DMS53 treated with DMSO at 0.1 percent for 48 hours (cell line): ENCODE data around the gene CEND1.

ENCODE experiments used
- DNase-seq: peaks from one replicate; lab custom pipeline; 2025; ENCODE audit not compliant: unreplicated experiment; lab: John Stamatoyannopoulos, UW

The CEND1 gene

DNA sequence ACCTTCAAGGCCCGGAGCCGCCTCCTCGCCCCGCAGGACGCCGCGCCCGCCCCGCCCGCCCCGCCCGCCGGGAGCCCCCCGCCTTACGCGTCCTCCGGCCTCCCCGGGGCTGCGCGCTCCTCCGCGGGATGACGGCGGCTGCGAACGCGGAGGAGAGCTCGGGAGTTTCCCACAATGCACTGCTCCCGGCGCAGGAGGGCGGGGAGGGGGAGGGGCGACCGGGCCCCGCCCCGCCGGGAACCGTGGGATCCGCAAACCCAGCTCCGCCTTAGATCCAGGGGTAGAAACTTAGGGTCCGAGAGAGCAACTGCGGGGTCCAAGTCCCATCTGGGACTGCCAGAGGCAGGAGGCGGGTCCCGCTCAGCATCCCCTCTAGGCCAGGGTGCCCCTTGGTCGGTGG, at the start of gene CEND1:
Gene CEND1, minus strand, starts transcription at position 148 of the 400 bp plus-strand sequence. CDS start 1,514 bp downstream, outside the sequence.
- DNase-seq, result no peak

DNA sequence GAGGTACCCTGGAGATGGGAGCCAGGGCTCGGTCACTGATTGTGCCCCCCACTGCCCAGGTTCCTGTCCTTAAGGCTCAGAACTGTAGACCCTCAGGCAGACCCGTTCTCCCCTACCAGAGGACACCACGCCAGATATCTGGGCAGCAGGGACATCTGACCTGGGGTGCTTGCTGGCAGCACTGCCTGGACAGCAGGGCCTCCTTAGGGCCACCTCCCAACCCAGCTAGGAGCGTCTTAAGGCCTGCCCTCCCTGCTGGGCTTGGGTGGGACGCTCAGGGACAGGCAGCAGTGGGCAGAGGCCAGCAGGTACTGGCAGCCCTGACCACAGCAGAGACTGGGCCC, 49.4 kb upstream of the CEND1 start:
- no peak for DNase-seq

DNA sequence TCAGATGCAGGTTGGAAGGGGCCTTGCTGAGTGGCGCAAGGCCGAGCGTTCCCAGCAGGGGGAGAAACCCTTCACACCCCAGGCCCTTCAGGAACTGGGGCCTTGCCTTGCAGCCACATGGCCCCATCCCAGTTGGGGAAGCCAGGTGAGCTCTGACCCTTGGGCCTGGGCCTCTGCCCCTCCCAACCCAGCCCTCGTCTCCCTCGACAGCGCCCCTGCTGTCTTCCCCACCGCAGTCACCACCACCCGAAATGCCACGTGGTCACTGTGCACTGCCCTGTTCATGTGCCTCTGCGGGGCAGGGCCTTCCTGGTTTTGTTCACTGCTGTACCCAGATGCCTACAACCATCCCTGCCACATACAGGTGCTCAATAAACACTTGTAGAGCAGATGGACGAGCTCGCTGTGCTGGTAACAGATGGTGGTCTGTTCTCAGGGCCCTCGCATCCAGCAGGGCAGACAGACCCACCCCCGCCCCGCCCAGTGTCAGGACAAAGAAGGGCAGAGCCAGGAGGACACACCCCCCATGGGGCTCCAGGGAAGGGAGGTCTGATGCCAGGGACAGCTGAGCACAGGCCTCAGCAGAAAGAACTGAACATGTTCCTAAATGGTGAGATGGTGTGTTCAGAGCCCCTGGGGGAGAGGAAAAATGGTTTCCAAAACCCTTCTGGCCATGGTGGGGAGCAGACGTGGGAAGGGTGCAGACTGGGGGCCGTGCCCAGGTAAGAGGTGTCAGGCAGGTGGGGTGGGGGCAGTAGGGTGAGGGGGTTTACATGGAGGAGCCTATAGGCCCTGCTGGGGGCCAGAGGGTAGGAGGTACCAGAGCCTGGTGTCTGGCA, 48.8 kb upstream of the CEND1 start:
- DNase-seq, result no peak

DNA sequence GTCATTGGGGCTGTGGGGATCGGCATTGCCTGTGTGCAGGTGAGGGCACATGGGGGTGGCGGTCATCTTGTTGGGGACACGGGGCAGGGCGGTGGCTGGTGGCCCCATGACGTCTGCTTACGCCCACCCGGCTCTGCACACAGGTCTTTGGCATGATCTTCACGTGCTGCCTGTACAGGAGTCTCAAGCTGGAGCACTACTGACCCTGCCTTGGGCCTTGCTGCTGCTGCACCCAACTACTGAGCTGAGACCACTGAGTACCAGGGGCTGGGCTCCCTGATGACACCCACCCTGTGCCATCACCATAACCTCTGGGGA, 48.1 kb upstream of the CEND1 start:
- no peak for DNase-seq

DNA sequence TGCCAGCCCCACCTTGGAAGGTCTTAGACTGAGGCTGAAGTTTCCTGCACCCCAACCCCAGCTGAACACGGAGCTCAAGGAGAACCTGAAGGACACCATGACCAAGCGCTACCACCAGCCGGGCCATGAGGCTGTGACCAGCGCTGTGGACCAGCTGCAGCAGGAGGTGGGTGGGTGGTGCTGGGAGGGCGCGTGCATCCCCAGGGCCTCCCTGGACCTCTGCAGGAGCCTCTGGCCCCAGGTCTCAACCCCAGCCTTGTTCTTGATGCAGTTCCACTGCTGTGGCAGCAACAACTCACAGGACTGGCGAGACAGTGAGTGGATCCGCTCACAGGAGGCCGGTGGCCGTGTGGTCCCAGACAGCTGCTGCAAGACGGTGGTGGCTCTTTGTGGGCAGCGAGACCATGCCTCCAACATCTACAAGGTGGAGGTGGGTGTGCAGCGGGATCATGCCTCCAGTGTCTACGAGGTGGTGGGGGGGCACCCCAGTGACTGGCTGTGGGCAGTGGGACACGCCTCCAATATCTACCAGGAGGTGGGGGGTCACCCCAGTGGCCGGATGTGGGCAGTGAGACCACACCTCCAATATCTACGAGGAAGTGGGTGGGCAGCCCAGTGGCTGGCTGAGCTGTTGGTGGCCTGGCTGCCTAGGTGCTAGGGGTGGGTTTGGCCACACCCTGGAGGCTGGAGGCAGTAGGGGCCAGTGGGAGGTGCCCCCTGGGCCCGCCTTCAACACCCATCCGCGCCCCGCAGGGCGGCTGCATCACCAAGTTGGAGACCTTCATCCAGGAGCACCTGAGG, 47.5 kb upstream of the CEND1 start:
- DNase-seq, result no peak

DNA sequence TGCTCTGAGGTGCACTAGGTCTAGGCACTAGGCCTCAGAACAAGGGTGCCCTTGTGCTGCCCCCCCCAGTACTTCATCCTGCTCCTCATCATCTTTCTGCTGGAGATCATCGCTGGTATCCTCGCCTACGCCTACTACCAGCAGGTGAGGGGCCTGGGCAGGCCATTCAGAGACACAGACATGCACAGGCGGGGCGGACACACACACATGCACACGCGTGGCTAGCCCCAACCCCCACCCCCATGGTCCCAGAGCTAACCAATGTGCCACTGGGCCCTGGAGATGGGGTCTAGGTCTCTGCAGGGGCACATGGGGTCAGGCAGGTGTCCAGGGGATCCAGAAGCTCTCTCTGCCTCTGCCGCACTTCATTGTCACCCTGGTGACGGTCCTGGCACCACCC, 46.8 kb upstream of the CEND1 start:
- DNase-seq, result no peak

DNA sequence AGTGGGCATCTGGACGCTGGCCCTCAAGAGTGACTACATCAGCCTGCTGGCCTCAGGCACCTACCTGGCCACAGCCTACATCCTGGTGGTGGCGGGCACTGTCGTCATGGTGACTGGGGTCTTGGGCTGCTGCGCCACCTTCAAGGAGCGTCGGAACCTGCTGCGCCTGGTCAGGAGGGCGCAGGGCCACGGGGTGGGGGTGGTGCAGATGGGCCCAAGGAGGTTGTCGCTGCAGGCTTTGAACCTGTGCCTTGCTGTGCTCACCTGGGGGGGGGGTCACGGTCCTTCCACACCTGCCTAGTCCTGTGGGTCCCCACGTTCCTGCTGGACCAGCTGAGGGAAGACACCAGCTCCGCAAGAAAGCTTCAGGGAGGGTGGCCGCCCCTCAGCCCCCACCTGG, 46.4 kb upstream of the CEND1 start:
- no peak for DNase-seq

DNA sequence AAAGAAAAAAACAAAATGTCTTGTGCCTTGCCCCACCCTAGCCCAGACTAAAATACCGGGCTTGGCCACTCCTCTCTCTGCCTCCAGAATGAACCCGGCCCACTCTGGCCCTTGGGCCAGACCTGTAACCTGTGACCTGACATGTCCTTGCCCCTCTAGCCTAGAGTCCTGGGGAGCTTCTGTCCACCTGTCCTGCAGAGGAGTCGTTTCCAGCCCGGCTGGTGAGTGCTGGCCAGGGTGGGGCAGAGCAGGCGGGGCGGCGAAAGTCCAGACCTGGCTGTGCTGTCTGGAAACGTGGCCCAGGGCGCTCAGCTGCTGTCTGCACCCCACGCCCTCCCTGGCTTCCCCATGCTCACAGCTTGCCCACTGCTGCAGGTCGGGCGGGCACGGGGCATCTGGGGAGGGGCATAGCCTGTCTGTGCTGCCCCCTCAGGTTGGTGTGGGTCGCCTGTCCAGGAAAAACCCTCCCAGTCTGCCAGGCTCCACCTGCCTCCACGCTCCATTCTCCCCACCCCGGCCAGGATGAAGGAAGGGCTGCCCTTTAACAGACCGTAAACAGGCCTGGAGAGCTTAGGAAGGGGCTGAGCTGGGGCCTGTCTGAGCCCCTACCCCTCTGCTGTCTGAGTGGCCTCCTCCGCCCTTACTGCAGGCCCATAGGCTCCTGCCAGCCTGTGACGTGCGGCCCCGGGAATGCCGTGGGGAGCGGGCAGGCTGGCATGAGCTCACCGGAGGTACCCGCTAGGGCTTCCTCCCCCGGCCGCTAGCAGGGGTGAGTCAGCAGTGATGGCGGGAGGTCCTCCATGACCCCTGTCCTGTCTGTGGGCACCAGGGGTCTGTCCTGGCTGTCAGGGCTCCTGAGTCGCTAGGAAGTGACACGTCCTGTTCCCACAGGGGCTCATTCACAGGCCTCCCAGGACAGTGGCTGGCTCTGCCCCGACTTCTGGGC, 44.8 kb upstream of the CEND1 start:
- DNase-seq, result no peak

DNA sequence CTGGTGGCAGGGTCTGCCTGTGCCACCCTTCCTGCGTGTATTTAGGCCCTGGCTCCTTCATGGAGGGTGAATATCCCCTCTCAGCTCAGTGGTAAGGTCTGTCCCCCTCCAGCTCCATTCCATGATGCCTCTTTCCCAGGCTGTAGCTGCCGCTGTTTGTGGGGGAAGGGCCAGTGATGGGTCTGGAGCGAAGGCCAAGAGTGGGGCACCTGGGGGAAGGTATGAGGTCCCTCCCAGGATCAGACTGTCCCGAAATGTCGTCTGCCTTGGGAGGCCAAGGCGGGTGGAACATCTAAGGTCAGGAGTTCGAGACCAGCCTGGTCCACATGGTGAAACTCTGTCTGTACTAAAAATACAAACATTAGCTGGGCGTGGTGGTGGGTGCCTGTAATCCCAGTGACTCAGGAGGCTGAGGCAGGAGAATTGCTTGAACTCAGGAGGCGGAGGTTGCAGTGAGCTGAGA, 44.0 kb upstream of the CEND1 start:
- DNase-seq, result no peak

DNA sequence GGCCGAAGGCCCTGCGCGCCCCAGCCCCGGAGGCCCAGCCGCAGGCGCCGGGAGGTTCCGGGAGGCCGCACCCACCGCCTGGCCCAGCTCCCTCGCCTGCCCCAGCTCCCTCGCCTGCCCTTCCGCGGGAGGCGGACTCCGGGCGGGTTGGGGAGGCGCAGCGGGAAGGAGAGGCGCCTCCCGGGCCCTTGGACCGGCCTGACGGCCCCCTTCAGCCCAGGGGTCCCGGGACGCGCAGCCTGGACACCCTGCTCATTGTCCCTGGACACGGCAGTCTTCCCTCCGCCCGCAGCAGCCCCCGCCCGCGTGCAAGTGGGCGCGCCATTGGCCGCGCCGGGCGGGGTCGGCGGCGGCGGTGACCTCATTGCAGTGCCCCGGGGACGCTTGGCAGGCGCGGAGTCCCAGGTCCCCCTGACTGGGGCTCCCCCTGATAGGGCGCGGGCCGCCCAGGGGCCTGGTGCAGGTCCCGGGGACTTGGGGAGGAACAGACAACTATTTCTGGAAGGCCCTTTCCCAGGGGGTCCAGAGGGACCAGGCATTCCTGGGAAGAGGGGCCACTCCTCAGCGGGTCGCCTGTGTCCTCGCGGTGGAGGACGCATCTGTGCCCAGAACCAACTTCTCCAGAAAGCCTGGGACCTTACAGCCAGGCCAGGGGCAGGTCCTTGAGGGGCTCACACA, 43.4 kb upstream of the CEND1 start:
- no peak for DNase-seq

DNA sequence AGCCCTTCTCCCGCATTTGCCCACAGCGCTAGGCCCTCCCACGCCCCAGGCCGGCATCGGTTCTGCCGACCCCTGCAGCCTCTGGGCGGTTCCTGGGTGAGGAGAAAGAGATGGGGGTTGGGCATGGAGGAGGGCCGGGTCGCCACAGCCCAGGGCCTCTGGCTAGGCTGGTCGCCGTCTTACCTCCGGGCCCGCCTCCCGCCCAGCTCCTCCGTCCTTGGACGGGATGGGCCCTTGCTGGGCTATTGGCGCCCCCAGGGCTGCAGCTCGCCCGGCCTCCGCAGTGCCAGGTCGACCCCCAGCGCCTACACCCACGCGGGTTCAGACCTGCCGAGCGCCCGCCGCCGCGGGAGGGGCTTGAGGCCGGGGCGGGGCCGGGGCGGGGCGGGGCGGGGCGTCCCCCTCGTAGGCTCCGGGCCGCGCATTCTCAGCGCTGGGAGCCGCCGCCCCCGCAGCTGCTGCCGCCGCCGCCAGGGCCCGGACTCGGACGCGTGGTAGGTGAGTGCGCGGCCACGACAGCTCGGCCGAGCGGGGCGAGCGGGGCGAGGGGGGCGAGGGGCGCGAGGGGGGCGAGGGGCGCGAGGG, 42.7 kb upstream of the CEND1 start, which contains the start of gene CD151:
Gene CD151, plus strand, starts transcription at position 424 of the 585 bp plus-strand sequence. CDS start 3,118 bp downstream, outside the sequence.
- peak; percentile 56 for DNase-seq

DNA sequence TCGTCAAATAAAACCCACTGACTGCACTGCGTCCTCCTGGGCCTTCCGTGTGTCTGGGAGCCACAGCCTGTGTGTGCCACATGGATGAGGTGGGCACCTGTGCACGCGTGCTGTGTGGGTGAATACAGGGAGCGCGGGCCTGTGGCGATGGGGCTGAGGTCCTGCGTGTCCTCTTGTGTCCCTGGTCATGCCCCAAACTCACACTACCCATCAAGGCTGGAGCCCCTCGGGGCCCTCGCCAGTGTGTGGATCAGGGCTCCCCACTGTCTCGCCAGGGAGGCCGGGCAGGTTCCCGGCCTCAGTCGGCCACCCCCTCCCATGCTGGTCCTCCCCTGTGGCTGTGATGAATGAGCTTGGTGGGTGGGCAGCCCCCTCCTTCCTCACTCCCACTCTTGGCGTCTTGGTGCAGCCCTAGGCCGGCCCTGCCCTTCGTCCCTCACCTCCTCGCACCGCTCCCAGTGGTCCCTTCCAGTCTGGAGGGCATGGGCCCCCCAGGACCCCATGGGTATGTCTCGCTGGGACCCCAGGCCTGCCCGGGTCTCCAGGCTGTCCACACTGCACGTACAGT, 42.2 kb upstream of the CEND1 start:
- DNase-seq, result no peak

DNA sequence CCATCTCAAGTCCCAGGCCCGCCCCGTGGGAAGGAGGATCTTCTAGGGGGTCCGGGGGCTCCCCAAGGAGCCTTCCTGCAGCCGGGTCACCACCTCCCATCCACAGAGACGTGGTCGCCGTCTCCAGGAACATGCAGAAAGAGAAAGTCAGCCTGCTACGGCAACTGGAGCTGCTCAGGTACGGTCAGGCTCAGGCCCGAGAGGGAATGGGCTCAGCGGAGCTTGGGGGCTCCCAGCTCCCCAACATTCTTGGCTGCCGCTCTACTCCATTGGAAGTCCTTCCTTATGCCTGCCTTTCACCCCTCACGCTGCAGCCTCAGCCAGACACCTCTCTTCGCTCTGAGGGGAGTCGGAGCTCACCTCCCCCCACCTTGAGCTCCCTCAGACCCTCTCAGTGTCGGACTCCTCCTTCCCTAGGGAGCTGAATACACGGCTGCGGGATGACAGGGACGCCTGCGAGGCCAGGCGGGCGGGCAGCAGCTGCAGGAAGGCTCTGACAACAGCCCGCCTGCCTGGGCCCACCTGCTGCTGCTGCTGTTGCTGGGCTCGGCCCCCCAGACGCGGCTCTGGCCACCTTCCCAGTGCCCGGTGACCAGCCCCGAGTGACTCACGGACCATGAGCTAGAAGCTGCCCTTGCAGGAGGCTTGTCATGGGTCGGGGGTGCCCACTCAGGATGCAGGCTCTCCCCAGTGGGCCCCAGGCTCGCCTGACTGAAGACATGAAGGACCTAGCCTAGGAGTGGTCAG, 41.4 kb upstream of the CEND1 start:
- peak; percentile 33 for DNase-seq

DNA sequence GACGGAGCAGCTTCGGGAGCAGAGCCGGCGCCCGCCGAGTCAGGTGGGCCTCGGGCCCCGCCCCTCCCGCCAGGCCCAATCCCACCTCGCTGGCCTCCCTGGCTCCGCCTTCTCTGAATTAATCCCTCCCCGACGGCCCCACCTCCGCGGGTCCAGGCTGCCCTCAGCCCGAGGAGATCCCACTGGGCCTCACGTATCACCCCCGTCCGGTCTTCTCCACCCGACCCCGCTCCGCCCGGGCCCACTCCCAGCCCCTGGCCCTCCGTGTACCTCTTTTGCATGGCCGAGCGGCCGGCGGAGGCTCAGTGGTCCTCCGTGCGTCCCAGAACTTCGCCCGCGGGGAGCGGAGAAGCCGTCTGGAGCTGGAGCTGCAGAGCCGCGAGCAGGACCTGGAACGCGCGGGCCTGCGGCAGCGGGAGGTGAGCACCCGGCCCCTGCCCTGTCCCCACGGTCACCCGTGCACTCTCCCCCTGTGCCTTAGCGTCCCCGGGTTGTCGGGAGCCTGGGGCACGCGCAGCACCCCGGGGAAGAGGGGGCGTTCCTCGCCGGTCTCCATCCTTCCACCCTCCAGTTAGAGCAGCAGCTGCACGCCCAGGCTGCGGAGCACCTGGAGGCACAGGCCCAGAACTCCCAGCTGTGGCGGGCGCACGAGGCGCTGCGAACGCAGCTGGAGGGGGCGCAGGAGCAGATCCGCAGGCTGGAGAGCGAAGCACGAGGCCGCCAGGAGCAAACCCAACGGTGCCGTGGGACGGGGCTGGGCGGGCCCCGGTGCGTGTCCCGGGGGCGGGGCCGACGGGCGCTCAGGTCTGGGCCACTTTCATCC, 40.6 kb upstream of the CEND1 start:
- DNase-seq, result peak; percentile 83

DNA sequence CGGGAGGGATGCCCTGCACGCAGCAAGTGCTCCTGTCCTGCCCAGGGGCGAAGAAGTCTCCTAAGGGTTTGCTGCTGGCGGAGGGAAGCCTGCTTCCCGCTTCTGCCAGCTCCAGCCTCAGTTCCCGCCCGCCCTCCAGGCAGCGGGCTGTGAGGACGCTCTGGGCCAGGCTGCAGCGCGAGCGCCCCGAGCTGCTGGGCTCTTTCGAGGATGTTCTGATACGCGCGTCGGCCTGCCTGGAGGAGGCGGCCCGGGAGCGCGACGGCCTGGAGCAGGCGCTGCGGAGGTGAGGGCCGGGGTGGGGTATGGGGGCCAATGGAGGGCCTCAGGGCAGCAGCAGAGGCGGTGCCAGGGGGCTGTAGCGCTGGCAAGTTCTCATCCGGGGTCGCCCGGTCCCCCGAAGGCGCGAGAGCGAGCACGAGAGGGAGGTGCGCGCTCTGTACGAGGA, 40.0 kb upstream of the CEND1 start:
- no peak for DNase-seq

DNA sequence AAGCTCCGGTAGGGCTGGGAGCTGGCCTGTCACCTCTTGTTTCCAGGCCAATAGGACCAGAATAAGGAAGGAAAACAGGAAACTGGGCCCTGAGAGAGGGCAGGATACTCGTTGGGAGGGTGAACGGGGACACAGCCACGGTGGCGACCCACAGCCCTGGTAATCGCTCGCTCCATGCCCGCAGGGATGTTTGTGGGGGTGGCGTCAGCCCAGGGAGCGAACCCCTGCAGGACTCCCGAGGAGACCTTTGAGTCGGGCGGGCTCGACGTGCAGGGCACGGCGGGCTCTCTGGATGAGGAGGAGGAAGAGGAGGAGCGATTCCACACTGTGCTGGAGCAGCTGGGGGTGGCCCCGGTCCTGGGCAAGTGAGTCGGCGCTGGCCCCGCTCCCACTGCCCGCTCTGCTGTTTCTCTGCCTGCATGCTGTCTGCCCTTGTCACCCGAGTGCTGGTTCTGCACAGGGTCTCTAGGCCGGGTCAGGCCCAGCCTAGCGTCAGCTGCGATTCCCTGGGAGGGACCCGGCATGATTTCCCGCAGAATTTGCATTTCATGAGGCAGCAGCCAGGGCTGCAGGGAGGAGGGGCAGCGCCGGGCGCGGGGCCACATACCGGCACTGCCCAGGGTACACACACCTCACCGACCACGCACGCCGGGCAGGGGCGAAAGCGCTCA, 39.4 kb upstream of the CEND1 start:
- peak; percentile 39 for DNase-seq

DNA sequence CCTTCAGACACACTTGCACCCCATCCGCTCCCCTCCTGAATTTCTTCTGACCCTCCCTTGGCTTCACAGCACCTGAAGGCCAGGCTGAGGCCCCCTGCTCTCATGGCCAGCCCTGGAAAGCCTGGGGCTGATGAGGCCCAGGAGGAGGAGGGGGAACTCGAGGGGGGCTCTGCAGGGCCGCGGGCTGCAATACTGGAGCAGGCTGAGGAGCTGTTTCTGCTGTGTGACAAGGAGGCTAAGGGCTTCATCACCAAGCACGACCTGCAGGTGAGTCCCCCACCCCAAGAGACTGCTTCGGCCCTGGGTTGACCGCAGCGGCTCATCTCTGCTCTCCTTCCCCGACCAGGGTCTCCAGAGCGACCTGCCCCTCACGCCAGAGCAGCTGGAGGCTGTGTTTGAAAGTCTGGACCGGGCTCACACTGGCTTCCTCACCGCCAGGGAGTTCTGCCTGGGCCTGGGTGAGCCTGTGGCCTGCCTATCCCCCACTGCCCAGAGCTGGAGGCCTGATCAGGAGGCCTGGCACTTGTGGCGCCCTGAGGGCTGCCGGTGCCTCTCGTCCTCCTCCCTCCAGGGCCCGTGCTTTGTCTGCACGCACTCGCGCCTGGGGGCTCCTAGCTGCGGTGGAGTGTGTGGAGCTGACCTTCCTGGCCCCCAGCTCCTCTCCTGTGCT, 38.8 kb upstream of the CEND1 start:
- no peak for DNase-seq
